GM19025 (cell line): ENCODE results near the gene PAQR4.

Experiments used
- ATAC-seq: cut with Tn5 transposase; IDR thresholded peaks from one replicate; pipeline ENCODE4 v1.9.1; 2021; ENCODE audit warnings: mild to moderate bottlenecking, low read depth, moderate library complexity; ENCODE audit not compliant: unreplicated experiment

PAQR4 gene

GRCh38 chr16:3019594-3020246 is 50.6 kb downstream of the PAQR4 start:
- no peak for ATAC-seq

DNA sequence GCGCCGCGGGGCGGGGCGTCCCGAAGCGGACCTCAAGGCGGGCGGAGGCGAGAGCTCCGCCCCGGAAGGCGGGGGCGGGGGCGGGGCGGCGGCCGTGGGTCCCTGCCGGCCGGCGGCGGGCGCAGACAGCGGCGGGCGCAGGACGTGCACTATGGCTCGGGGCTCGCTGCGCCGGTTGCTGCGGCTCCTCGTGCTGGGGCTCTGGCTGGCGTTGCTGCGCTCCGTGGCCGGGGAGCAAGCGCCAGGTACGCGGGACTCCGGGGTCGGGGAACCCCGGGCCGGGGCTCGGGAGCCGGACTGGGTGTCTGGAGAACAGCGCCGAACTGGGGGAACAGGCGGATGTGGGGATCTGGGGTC is 51.1 kb downstream of the PAQR4 start, which contains the start of gene TNFRSF12A:
TSS of gene TNFRSF12A (plus strand) at position 122 of the 357 bp plus-strand sequence. CDS start at position 152, 30 bp downstream.
- ATAC-seq: no peak

GRCh38 chr16:3020604-3021448 is 51.7 kb downstream of the PAQR4 start:
- ATAC-seq: no peak

DNA sequence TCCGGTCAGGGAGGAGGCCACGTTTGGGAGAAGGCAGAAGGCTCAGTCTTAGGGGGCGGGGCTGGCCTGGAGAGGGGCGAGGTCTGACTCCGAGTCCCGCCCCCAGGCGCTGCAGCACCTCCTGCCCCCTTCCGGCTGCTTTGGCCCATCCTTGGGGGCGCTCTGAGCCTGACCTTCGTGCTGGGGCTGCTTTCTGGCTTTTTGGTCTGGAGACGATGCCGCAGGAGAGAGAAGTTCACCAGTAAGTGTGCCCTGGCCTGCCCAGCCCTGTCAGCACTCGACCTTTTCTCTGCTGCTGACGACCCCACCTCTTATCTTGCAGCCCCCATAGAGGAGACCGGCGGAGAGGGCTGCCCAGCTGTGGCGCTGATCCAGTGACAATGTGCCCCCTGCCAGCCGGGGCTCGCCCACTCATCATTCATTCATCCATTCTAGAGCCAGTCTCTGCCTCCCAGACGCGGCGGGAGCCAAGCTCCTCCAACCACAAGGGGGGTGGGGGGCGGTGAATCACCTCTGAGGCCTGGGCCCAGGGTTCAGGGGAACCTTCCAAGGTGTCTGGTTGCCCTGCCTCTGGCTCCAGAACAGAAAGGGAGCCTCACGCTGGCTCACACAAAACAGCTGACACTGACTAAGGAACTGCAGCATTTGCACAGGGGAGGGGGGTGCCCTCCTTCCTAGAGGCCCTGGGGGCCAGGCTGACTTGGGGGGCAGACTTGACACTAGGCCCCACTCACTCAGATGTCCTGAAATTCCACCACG is 52.5 kb downstream of the PAQR4 start:
- ATAC-seq: no peak

GRCh38 chr16:3022208-3022683 is 53.1 kb downstream of the PAQR4 start:
- no peak for ATAC-seq

DNA sequence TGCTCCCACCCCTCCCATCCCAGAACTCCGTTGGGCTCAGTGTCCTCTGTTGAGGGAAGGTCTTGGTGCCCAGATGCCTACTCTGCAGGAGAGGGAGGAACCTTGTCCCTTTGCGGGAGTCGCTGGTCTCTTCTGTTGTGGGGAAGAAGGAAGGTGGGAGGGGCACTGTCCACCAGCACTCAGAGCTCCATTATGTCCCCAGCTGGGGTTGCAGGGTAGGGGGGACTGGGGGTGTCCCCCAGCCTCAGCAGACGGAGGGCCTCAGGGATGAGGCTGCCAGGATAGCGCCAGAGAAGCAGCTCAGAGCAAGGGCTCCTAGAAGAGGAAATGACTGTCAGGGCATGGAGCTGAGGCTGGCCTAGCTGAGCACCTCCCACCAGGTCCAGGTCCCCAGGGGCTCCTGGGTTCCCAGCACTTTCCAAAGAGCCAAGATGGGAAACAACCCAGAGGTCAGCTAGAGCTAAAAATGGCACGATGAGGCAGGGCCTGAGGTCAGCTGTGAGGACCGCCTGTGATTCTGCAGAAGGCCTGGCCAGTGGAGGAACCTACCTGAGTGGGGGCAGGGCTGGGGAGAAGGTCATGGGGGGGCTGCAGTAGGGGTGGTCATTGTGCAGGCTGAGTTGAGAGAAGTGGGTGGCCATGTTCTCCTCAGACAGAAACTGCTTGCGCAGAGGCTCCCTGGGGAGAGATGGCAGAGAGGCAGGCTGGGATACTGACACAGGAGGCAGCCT is 53.7 kb downstream of the PAQR4 start:
- no peak for ATAC-seq
